GM12878 (cell line): ENCODE measurements around the gene GLRX5. TPM values are rescaled to one million over a fixed set of nuclear protein-coding genes. Genes with fewer than 3 reads are reported as not detected.

Source experiments
- ATAC-seq: fragments of 200-7000 bp; cut with Tn5 transposase; 3 replicates; pipeline ENCODE4 v1.9.1; 2020; ENCODE audit warnings: mild to moderate bottlenecking, moderate library complexity
- BruUV-seq: library from RNA; stranded (reverse); fragments of 400-500 nt; replicated peaks from 2 replicates; lab custom pipeline; 2021; lab: Mats Ljungman, UMichigan
- CTCF ChIA-PET: fragments of 300-600 bp; sonication (Branson Sonifier 250); formaldehyde crosslinking; extraction: SDS; loops from one replicate; lab custom pipeline; 2021; ENCODE audit warnings: inconsistent platforms; lab: Yijun Ruan, JAX
- POLR2A ChIA-PET: fragments of 350-600 bp; formaldehyde crosslinking; extraction: SDS; loops from one replicate; lab custom pipeline; 2021; ENCODE audit warnings: inconsistent platforms; lab: Charles Lee
- RAD21 ChIA-PET: fragments of 300-600 bp; sonication (Branson Sonifier 250); formaldehyde crosslinking; loops from one replicate; lab custom pipeline; 2023; ENCODE audit warnings: antibody characterized with exemption; ENCODE audit not compliant: unreplicated experiment; lab: Charles Lee
- SMC1A ChIA-PET: fragments of 300-600 bp; sonication (Branson Sonifier 250); formaldehyde crosslinking; loops from one replicate; lab custom pipeline; 2023; ENCODE audit not compliant: unreplicated experiment, uncharacterized antibody; lab: Charles Lee
- DNase-seq: peaks from one replicate; pipeline ENCODE4 v3.0.0-alpha.2; 2011; ENCODE audit warnings: low read depth, low spot score
- FAIRE-seq: peaks from 3 replicates; lab custom pipeline; 2011; peaks lifted over from hg19 to GRCh38; lab: Jason Lieb, UNC
- H2AFZ ChIP-seq: 2 replicates; pipeline ENCODE4 v1.6.0; 2011; ENCODE audit warnings: low read depth, low read length, control low read depth; ENCODE audit not compliant: control insufficient read depth
- H3K27ac ChIP-seq: 2 replicates; pipeline ENCODE4 v1.5.1; 2011; ENCODE audit warnings: control low read depth; ENCODE audit not compliant: control insufficient read depth, insufficient read depth
- H3K27me3 ChIP-seq, 2 experiments: replicated peaks in 1 of 2; 2 replicates each; pipeline versions ENCODE4 v1.6.0 to v1.6.1; 2011; ENCODE audit warnings: low read length in 1 of 2; ENCODE audit not compliant: control insufficient read depth in 2 of 2, insufficient read depth in 2 of 2
- H3K36me3 ChIP-seq, 2 experiments: 2 replicates each; pipeline ENCODE4 v1.5.1; 2011; ENCODE audit warnings: low read length in 1 of 2; ENCODE audit not compliant: control insufficient read depth in 2 of 2, insufficient read depth in 2 of 2
- H3K4me1 ChIP-seq: 2 replicates; pipeline ENCODE4 v1.6.1; 2011; ENCODE audit warnings: mild to moderate bottlenecking, low read length, moderate library complexity, mixed read lengths; ENCODE audit not compliant: control insufficient read depth, insufficient read depth
- H3K4me2 ChIP-seq: 2 replicates; pipeline ENCODE4 v1.6.0; 2011; ENCODE audit warnings: control low read depth; ENCODE audit not compliant: control insufficient read depth, insufficient read depth
- H3K4me3 ChIP-seq: fragments of 200-600 bp; sonication (generic); 2 replicates; pipeline ENCODE4 v1.5.1; 2016
- H3K79me2 ChIP-seq: 2 replicates; pipeline ENCODE4 v1.6.0; 2011; ENCODE audit warnings: low read length; ENCODE audit not compliant: control insufficient read depth, insufficient read depth
- H3K9ac ChIP-seq: 2 replicates; pipeline ENCODE4 v1.8.0; 2011; ENCODE audit warnings: low read length, control low read depth, mixed read lengths; ENCODE audit not compliant: control insufficient read depth, insufficient read depth
- H3K9me3 ChIP-seq: replicated peaks from 3 replicates; pipeline ENCODE4 v1.5.1; 2011; ENCODE audit warnings: mild to moderate bottlenecking, low read length; ENCODE audit not compliant: control insufficient read depth, insufficient read depth
- H4K20me1 ChIP-seq: 2 replicates; pipeline ENCODE4 v1.6.0; 2011; ENCODE audit not compliant: control insufficient read depth, insufficient read depth
- IKZF2 ChIP-seq, 2 experiments: fragments of 450-650 bp; IDR thresholded peaks; 2 replicates each; pipeline ENCODE4 v1.6.1; 2017; ENCODE audit warnings: mild to moderate bottlenecking in 2 of 2, moderate library complexity in 2 of 2
- KLF5 ChIP-seq: fragments of 450-650 bp; IDR thresholded peaks from 2 replicates; pipeline ENCODE4 v1.6.1; 2014; ENCODE audit warnings: mild to moderate bottlenecking; ENCODE audit not compliant: partially characterized antibody
- MEF2A ChIP-seq: IDR thresholded peaks from 2 replicates; pipeline ENCODE4 v1.6.1; 2011; ENCODE audit warnings: low read depth, mild to moderate bottlenecking, low read length, moderate library complexity; ENCODE audit not compliant: insufficient read depth
- POU2F2 ChIP-seq: IDR thresholded peaks from 3 replicates; pipeline ENCODE4 v1.6.1; 2011; ENCODE audit warnings: low read depth, mild to moderate bottlenecking, low read length, borderline replicate concordance
- WGBS: methylation state at CpG from one replicate; pipeline ENCODE4 v1.1.6; 2016; ENCODE audit warnings: low lambda C conversion rate; ENCODE audit not compliant: insufficient replicate concordance, insufficient coverage; ENCODE audit errors: missing lambda C conversion rate; 5-methylcytosine and 5-hydroxymethylcytosine counted together
- in situ Hi-C: fragments of 300-500 bp; cut with MboI; formaldehyde crosslinking; loops from 9 replicates; pipeline ENCODE4 v1.14.3; 2018; ENCODE audit warnings: mixed read lengths
- intact Hi-C: fragments of 100-400 bp; cut with micrococcal nuclease; formaldehyde crosslinking; loops from one replicate; pipeline ENCODE4 v1.14.2; 2022; ENCODE audit not compliant: unreplicated experiment
- polyA plus RNA-seq, 11 experiments: library from polyadenylated mRNA; depleted of rRNA in 4 of 11; unstranded in 6 of 11; stranded (reverse) in 5 of 11; fragments of >200 nt; fragmentation: Nextera tagmentation in 4 of 11; fragmentation: Illumina TruSeq in 1 of 11; extraction: Ambion mirVana in 4 of 11; extraction: Trizol in 1 of 11; gene quantifications; 1 replicate in 1 of 11; 2 replicates in 10 of 11; pipeline versions ENCODE4 v1.2.1 to v1.2.3, GENCODE V29; 2011 to 2016; ENCODE audit warnings: inconsistent platforms in 2 of 11, missing spikeins in 2 of 11, low read depth in 1 of 11
- total RNA-seq, 4 experiments: library from RNA; depleted of rRNA in 3 of 4; stranded (reverse); fragments of >200 nt in 3 of 4; fragmentation: Illumina TruSeq in 1 of 4; extraction: Trizol in 1 of 4; gene quantifications; 2 replicates each; pipeline versions ENCODE4 v1.2.1 to v1.2.3, GENCODE V29; 2013 to 2021
- TF ChIP-seq, protein P1 (sequence below): fragments of 450-650 bp; IDR thresholded peaks from 2 replicates; pipeline ENCODE4 v1.6.1; 2017; ENCODE audit warnings: mild to moderate bottlenecking, low read depth, inconsistent platforms; ENCODE audit not compliant: poor library complexity, severe bottlenecking
- TF ChIP-seq, protein P2 (sequence below): fragments of 450-650 bp; IDR thresholded peaks from 2 replicates; pipeline ENCODE4 v1.6.1; 2014; ENCODE audit warnings: mild to moderate bottlenecking

GLRX5 gene
- total and polyA plus RNA-seq, 10 of the 15 experiments (the other 5 are each of a cell fraction or from before 2014, with no cell fraction given) = 12.8 to 139 (median 55.4) TPM

DNA sequence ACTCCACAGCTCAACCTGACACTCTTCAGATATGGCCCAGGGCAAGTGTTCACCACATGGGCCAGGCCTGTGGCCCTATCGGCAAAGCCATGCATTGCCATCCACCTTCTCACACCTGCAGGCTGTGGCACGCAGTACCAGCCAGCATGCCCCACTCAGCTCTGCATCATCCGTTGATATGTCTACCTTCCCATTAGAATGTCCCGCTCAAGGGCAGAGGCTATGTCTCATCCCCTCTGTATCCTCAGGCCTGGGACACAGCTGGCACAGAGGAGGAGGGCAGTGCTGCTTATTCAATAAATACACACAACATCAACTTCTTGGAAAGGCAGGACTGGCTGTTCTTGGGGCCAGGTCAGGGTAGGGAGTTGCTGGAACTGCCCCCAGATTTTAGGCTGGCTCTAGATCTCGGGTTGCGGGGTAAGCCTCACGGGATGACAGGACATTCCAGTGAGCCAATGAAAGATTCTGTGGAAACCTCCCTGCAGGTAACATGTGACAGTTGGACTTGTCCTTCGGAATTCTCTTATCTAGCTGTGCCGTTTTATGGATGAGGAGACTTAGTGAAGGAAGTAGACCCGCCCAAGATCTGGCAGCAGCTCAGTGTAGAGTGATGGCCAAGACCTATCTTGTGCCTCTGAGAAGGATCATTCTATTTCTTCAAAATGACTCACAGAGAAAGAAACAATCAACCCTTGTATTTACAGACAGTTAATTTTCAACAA lies 44.0 kb upstream of the GLRX5 start (continued):
- TF ChIP-seq, protein P1, sequence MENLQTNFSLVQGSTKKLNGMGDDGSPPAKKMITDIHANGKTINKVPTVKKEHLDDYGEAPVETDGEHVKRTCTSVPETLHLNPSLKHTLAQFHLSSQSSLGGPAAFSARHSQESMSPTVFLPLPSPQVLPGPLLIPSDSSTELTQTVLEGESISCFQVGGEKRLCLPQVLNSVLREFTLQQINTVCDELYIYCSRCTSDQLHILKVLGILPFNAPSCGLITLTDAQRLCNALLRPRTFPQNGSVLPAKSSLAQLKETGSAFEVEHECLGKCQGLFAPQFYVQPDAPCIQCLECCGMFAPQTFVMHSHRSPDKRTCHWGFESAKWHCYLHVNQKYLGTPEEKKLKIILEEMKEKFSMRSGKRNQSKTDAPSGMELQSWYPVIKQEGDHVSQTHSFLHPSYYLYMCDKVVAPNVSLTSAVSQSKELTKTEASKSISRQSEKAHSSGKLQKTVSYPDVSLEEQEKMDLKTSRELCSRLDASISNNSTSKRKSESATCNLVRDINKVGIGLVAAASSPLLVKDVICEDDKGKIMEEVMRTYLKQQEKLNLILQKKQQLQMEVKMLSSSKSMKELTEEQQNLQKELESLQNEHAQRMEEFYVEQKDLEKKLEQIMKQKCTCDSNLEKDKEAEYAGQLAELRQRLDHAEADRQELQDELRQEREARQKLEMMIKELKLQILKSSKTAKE = no peak
- no peak for TF ChIP-seq POU2F2

DNA sequence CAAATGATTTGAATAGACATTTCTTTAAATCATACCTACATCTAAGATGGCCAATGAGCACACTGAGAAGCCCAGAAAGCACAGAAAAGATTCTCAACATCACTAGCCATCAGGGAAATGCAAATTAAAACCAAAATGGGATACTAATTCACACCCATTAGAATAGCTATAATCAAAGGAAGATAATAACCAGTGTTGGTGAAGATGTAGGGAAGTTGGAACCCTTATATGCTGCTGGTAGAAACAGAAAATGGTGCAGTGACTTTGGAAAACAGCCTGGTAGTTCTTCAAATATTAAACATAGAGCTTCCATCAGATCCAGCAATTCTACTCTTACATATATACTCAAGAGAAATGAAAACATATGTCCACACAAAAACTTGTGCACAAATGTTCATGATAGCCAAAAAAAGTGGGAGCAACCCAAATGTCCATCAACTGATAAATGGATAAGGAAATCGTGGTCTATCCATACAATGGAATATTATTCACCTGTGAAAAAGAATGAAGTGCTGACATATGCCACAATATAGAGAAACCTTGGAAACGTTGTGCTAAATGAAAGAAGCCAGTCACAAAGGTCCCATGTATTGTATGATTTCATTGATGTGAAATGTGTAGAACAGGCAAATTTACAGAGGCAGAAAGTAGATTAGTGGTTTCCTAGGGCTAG lies 42.8 kb upstream of the GLRX5 start:
- no peak overlapping the region for H3K4me2 ChIP-seq
- no peaks in the 10 kb centered on the region for H3K27me3 ChIP-seq
- no peaks in the 10 kb centered on the region for H4K20me1 ChIP-seq
- no TSS peak for BruUV-seq
- no peak for DNase-seq
- TF ChIP-seq IKZF2 (IDR thresholded peaks at IDR 0.05) (no peak), MEF2A (no peak), KLF5 (no peak)
- TF ChIP-seq, protein P2, sequence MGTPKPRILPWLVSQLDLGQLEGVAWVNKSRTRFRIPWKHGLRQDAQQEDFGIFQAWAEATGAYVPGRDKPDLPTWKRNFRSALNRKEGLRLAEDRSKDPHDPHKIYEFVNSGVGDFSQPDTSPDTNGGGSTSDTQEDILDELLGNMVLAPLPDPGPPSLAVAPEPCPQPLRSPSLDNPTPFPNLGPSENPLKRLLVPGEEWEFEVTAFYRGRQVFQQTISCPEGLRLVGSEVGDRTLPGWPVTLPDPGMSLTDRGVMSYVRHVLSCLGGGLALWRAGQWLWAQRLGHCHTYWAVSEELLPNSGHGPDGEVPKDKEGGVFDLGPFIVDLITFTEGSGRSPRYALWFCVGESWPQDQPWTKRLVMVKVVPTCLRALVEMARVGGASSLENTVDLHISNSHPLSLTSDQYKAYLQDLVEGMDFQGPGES = no peak
- TF ChIP-seq, protein P1 = no peak
- no peak for ATAC-seq
- H3K79me2 ChIP-seq = peaks cover 75% of the 10 kb centered on the region
- no peak overlapping the region for H2AFZ ChIP-seq
- H3K9me3 ChIP-seq = no peaks in the 10 kb centered on the region; the same call in 1 of the 3 replicates
- no peak overlapping the region for H3K9ac ChIP-seq
- H3K4me1 ChIP-seq = peaks cover 43% of the 10 kb centered on the region
- FAIRE-seq = no peak
- POLR2A ChIA-PET = interaction anchor here (1.0 to 17.4 kb wide), 3 partner anchors 9 to 23 kb away, joined by 3 to 276 read pairs (median 58); partner anchors contain the start of gene SYNE3
- no peak overlapping the region for H3K4me3 ChIP-seq
- H3K27ac ChIP-seq = no peak overlapping the region
- in situ Hi-C loops = no loop called here
- RAD21 ChIA-PET = interaction anchor here (1.0 to 6.5 kb wide), 3 partner anchors 9 to 27 kb away, joined by 3 to 49 read pairs (median 4); partner anchors contain the start of gene SYNE3
- CTCF ChIA-PET = interaction anchor here (0.7 to 6.0 kb wide), 4 partner anchors 9 to 50 kb away, joined by 3 to 32 read pairs (median 6); no protein-coding TSS in a partner anchor
- H3K36me3 ChIP-seq = peaks cover 0 to 7% of the 10 kb centered on the region in 2 experiments; a peak in 1 of 4 replicates
- SMC1A ChIA-PET = interaction anchor here (0.8 to 8.8 kb wide), 9 partner anchors 9 to 226 kb away, joined by 3 to 69 read pairs (median 5); partner anchors contain the start of gene SYNE3
- intact Hi-C loops = no loop called here
- WGBS = 77% methylated on average over 2 of the region's 2 CpGs
